B cell (primary cell): ENCODE data around the gene PRRT3. TPM values are rescaled to one million over a fixed set of nuclear protein-coding genes. Genes with fewer than 3 reads are reported as not detected.

Experiments
- ATAC-seq: fragments of 200-7000 bp; cut with Tn5 transposase; one replicate; pipeline ENCODE4 v1.10.0; 2021; ENCODE audit warnings: low read depth, mild to moderate bottlenecking, moderate number of reproducible peaks, moderate library complexity
- CTCF ChIA-PET: fragments of 350-600 bp; sonication (Branson Sonifier 250); formaldehyde crosslinking; loops from one replicate; lab custom pipeline; 2021; ENCODE audit warnings: antibody characterized with exemption, inconsistent platforms; lab: Charles Lee
- POLR2A ChIA-PET: fragments of 350-600 bp; sonication (Branson Sonifier 250); formaldehyde crosslinking; loops from one replicate; lab custom pipeline; 2021; ENCODE audit warnings: antibody characterized with exemption; lab: Charles Lee
- DNase-seq: peaks from one replicate; pipeline ENCODE4 v3.0.0; 2013
- H2AFZ ChIP-seq: 2 replicates; pipeline ENCODE4 v1.6.1; 2012; ENCODE audit warnings: mild to moderate bottlenecking, low read depth, low read length; ENCODE audit not compliant: insufficient read depth, poor library complexity, severe bottlenecking
- H3K27ac ChIP-seq, 2 donors: 1 replicate in 1 of 2; 2 replicates in 1 of 2; pipeline ENCODE4 v1.5.1; 2012 to 2013; ENCODE audit warnings: low read length in 2 of 2, mild to moderate bottlenecking in 2 of 2, moderate library complexity in 1 of 2
- H3K27me3 ChIP-seq, 4 experiments: fragments of 200-600 bp in 1 of 4; sonication (generic) in 1 of 4; replicated peaks in 1 of 4; 1 replicate in 2 of 4; 2 replicates in 2 of 4; pipeline versions ENCODE4 v1.6.1 to v1.7.0; 2013 to 2016; ENCODE audit warnings: low read length in 3 of 4, mild to moderate bottlenecking in 2 of 4, mixed read lengths in 1 of 4, moderate library complexity in 1 of 4; ENCODE audit not compliant: insufficient read depth in 4 of 4, control insufficient read depth in 3 of 4; ENCODE audit errors: control extremely low read depth in 1 of 4
- H3K36me3 ChIP-seq, 2 experiments: replicated peaks in 1 of 2; 1 replicate in 1 of 2; 2 replicates in 1 of 2; pipeline versions ENCODE4 v1.6.1 to v1.7.1; 2013; ENCODE audit warnings: low read length in 1 of 2; ENCODE audit not compliant: insufficient read depth in 2 of 2, control insufficient read depth in 1 of 2; ENCODE audit errors: control extremely low read depth in 1 of 2, extremely low read depth in 1 of 2
- H3K4me1 ChIP-seq, 2 donors: fragments of 200-600 bp in 1 of 2; sonication (generic) in 1 of 2; 1 replicate in 1 of 2; 2 replicates in 1 of 2; pipeline versions ENCODE4 v1.5.1 to v1.6.1; 2013 to 2017; ENCODE audit warnings: low read length in 2 of 2; ENCODE audit not compliant: control insufficient read depth in 2 of 2, insufficient read depth in 2 of 2
- H3K4me2 ChIP-seq: replicated peaks from 2 replicates; pipeline ENCODE3; 2012; ENCODE audit warnings: mild to moderate bottlenecking, low read depth, low read length; ENCODE audit not compliant: poor library complexity, severe bottlenecking
- H3K4me3 ChIP-seq, 5 experiments: fragments of 200-600 bp in 1 of 5; sonication (generic) in 1 of 5; 1 replicate in 3 of 5; 2 replicates in 2 of 5; pipeline versions ENCODE4 v1.5.1 to v1.7.0; 2011 to 2016; ENCODE audit warnings: low read length in 4 of 5, mild to moderate bottlenecking in 4 of 5, low read depth in 2 of 5, control low read depth in 1 of 5, moderate library complexity in 1 of 5; ENCODE audit not compliant: insufficient read depth in 1 of 5; ENCODE audit errors: control extremely low read depth in 1 of 5, extremely low read depth in 1 of 5
- H3K79me2 ChIP-seq: fragments of 200-600 bp; sonication (generic); one replicate; pipeline ENCODE4 v1.6.0; 2016; ENCODE audit warnings: low read length; ENCODE audit not compliant: control insufficient read depth, insufficient read depth
- H3K9ac ChIP-seq: fragments of 200-600 bp; sonication (generic); 2 replicates; pipeline ENCODE4 v1.6.1; 2017; ENCODE audit warnings: mild to moderate bottlenecking, low read length, moderate library complexity
- H3K9me3 ChIP-seq, 3 donors: one replicate each; pipeline versions ENCODE4 v1.6.1 to v1.7.1; 2013; ENCODE audit warnings: low read length in 2 of 3; ENCODE audit not compliant: control insufficient read depth in 2 of 3, insufficient read depth in 1 of 3; ENCODE audit errors: control extremely low read depth in 1 of 3
- H4K20me1 ChIP-seq: 2 replicates; pipeline ENCODE4 v1.6.0; 2012; ENCODE audit warnings: mild to moderate bottlenecking, low read length; ENCODE audit not compliant: insufficient read depth, control insufficient read depth, poor library complexity, severe bottlenecking
- H3K27ac Mint-ChIP-seq: one replicate; pipeline ENCODE4 v1.8.0; 2021; ENCODE audit warnings: mixed read lengths
- H3K27me3 Mint-ChIP-seq: one replicate; pipeline ENCODE4 v1.8.0; 2021; ENCODE audit warnings: mixed read lengths
- H3K4me1 Mint-ChIP-seq: one replicate; pipeline ENCODE4 v1.8.0; 2021; ENCODE audit warnings: mixed read lengths
- H3K4me3 Mint-ChIP-seq: one replicate; pipeline ENCODE4 v1.8.0; 2021; ENCODE audit warnings: mixed read lengths
- H3K9me3 Mint-ChIP-seq: one replicate; pipeline ENCODE4 v1.8.0; 2022; ENCODE audit warnings: mixed read lengths; ENCODE audit not compliant: insufficient read depth
- EZH2 ChIP-seq: IDR thresholded peaks from 2 replicates; pipeline ENCODE4 v1.6.1; 2012; ENCODE audit warnings: borderline replicate concordance, low read depth, mild to moderate bottlenecking, moderate library complexity, low read length; ENCODE audit not compliant: insufficient read depth, poor library complexity, severe bottlenecking
- WGBS: methylation state at CpG from one replicate; pipeline ENCODE4 v1.1.5; 2013; ENCODE audit warnings: missing lambda C conversion rate; ENCODE audit not compliant: insufficient coverage; 5-methylcytosine and 5-hydroxymethylcytosine counted together
- intact Hi-C: fragments of 100-400 bp; cut with micrococcal nuclease; formaldehyde crosslinking; loops from one replicate; pipeline ENCODE4 v1.10.0; 2022
- polyA plus RNA-seq: library from polyadenylated mRNA; depleted of rRNA; stranded (reverse); fragments of >200 nt; gene quantifications from 2 replicates; pipeline ENCODE4 v1.2.3, GENCODE V29; 2012
- total RNA-seq, 2 donors: library from RNA; stranded (reverse); fragments of 120-200 nt in 1 of 2; gene quantifications; 1 replicate in 1 of 2; 2 replicates in 1 of 2; pipeline versions ENCODE4 v1.2.3 to v1.2.4, GENCODE V29; 2013 to 2022
- TF ChIP-seq, protein P1 (sequence below): fragments of 200-600 bp; IDR thresholded peaks from one replicate; pipeline ENCODE4 v1.8.0; 2022; ENCODE audit warnings: antibody characterized with exemption, mild to moderate bottlenecking

Gene PRRT3
- total and polyA plus RNA-seq, 2 donors (not counting 1 experiment from before 2014, with no cell fraction given), result 1.7 to 3.9 TPM

DNA sequence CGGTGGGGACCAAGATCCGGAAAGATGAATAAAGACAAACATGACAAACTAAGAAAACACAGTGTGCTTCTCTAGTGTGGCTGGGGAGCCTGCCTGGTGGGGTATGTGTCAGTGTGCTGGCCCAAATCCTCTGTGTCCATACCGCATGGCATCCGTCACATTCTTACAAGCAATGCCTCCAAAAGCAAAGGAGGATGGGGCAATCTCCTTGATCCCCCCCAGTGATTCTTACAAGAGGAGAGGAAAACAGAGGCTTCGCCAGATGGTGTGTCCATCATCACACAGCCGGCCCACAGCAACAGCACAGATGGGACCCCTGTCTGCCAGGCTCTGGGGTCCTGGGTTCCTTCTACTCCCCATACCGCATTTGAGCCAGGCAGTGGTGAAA lies 35.9 kb downstream of the PRRT3 start:
- peak overlapping the region; percentile 83 for H3K4me3 Mint-ChIP-seq
- ChIA-PET CTCF (interaction anchor here (1.2 kb wide), 1 partner anchor 15 kb away, joined by 3 read pairs; no protein-coding TSS in a partner anchor), POLR2A (interaction anchor here (1.3 kb wide), 1 partner anchor 16 kb away, joined by 6 read pairs; no protein-coding TSS in a partner anchor)
- Histone ChIP-seq H3K27me3 (peaks cover 0 to 29% (median 9%) of the 10 kb centered on the region in 4 experiments), H3K9me3 (no peaks in the 10 kb centered on the region), H3K9ac (no peak overlapping the region), H2AFZ (peak overlapping the region; percentile 73), H4K20me1 (no peaks in the 10 kb centered on the region), H3K79me2 (no peaks in the 10 kb centered on the region), H3K27ac (no peak overlapping the region), H3K4me1 (peaks cover 17 to 20% of the 10 kb centered on the region in 2 donors), H3K4me2 (peak overlapping the region; percentile 71), H3K36me3 (no peaks in the 10 kb centered on the region), H3K4me3 (peak overlapping the region in 3 of 5 experiments; percentile 17 to 33 (median 23))
- H3K27ac Mint-ChIP-seq, result no peak overlapping the region
- intact Hi-C loops, result no loop called here
- WGBS, result 96% methylated on average over 5 of the region's 7 CpGs
- ATAC-seq, result no peak
- peaks cover 9% of the 10 kb centered on the region for H3K27me3 Mint-ChIP-seq
- H3K9me3 Mint-ChIP-seq, result no peaks in the 10 kb centered on the region
- no peak for DNase-seq
- H3K4me1 Mint-ChIP-seq, result peaks cover 15% of the 10 kb centered on the region
- TF ChIP-seq EZH2, result no peak
- TF ChIP-seq, protein P1, sequence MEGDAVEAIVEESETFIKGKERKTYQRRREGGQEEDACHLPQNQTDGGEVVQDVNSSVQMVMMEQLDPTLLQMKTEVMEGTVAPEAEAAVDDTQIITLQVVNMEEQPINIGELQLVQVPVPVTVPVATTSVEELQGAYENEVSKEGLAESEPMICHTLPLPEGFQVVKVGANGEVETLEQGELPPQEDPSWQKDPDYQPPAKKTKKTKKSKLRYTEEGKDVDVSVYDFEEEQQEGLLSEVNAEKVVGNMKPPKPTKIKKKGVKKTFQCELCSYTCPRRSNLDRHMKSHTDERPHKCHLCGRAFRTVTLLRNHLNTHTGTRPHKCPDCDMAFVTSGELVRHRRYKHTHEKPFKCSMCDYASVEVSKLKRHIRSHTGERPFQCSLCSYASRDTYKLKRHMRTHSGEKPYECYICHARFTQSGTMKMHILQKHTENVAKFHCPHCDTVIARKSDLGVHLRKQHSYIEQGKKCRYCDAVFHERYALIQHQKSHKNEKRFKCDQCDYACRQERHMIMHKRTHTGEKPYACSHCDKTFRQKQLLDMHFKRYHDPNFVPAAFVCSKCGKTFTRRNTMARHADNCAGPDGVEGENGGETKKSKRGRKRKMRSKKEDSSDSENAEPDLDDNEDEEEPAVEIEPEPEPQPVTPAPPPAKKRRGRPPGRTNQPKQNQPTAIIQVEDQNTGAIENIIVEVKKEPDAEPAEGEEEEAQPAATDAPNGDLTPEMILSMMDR, result no peak

DNA sequence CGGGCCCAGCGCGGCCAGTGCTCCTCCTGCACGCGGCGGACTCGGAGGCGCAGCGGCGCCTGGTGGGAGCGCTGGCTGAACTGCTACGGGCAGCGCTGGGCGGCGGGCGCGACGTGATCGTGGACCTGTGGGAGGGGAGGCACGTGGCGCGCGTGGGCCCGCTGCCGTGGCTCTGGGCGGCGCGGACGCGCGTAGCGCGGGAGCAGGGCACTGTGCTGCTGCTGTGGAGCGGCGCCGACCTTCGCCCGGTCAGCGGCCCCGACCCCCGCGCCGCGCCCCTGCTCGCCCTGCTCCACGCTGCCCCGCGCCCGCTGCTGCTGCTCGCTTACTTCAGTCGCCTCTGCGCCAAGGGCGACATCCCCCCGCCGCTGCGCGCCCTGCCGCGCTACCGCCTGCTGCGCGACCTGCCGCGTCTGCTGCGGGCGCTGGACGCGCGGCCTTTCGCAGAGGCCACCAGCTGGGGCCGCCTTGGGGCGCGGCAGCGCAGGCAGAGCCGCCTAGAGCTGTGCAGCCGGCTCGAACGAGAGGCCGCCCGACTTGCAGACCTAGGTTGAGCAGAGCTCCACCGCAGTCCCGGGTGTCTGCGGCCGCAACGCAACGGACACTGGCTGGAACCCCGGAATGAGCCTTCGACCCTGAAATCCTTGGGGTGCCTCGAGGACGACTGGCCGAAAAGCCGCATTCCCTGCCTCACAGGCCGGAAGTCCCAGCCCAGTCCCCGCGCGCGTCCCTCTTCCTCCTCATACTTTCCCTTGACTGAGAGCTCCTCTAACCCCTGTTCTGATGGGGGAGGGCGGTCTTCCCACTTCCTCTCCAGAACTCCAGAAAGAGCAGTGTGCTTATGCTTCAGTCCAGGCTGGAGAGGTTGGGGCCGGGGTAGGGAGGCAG lies 36.7 kb downstream of the PRRT3 start:
- Histone ChIP-seq H3K79me2 (no peaks in the 10 kb centered on the region), H3K4me1 (peaks cover 17 to 20% of the 10 kb centered on the region in 2 donors), H3K9ac (peak overlapping the region; percentile 68), H3K27ac (no peak overlapping the region), H3K36me3 (no peaks in the 10 kb centered on the region), H3K27me3 (peaks cover 0 to 29% (median 9%) of the 10 kb centered on the region in 4 experiments), H2AFZ (peak overlapping the region; percentile 78), H4K20me1 (no peaks in the 10 kb centered on the region), H3K4me2 (peak overlapping the region; percentile 98), H3K9me3 (no peaks in the 10 kb centered on the region), H3K4me3 (peak overlapping the region in 4 of 5 experiments; percentile 32 to 72 (median 50))
- TF ChIP-seq EZH2, result no peak
- TF ChIP-seq, protein P1, result no peak
- Mint-ChIP-seq H3K27ac (no peak overlapping the region), H3K9me3 (no peaks in the 10 kb centered on the region), H3K4me1 (peaks cover 15% of the 10 kb centered on the region), H3K4me3 (peak overlapping the region; percentile 83), H3K27me3 (peaks cover 9% of the 10 kb centered on the region)
- DNase-seq (peak; percentile 51), ATAC-seq (peak; percentile 62)
- intact Hi-C loops, result no loop called here
- ChIA-PET POLR2A (interaction anchor here (1.3 kb wide), 1 partner anchor 17 kb away, joined by 6 read pairs; no protein-coding TSS in a partner anchor), CTCF (interaction anchor here (1.0 to 1.2 kb wide), 2 partner anchors 15 to 17 kb away, joined by 3 to 4 read pairs; partner anchors contain the start of gene CRELD1)
- 2% methylated on average over 93 of the region's 99 CpGs for WGBS
